ENCODE data around the gene SHC4. TPM values are rescaled to one million over a fixed set of nuclear protein-coding genes. Genes with fewer than 3 reads are reported as not detected.

The SHC4 gene, protein sequence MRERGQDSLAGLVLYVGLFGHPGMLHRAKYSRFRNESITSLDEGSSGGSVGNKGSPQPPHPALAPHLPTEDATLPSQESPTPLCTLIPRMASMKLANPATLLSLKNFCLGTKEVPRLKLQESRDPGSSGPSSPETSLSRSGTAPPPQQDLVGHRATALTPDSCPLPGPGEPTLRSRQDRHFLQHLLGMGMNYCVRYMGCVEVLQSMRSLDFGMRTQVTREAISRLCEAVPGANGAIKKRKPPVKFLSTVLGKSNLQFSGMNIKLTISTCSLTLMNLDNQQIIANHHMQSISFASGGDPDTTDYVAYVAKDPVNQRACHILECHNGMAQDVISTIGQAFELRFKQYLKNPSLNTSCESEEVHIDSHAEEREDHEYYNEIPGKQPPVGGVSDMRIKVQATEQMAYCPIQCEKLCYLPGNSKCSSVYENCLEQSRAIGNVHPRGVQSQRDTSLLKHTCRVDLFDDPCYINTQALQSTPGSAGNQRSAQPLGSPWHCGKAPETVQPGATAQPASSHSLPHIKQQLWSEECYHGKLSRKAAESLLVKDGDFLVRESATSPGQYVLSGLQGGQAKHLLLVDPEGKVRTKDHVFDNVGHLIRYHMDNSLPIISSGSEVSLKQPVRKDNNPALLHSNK
- 1.6 TPM for polyA plus RNA-seq (2013, experiment 1 of 2)
- 1.7 TPM for polyA plus RNA-seq (2013, experiment 2 of 2)

DNA sequence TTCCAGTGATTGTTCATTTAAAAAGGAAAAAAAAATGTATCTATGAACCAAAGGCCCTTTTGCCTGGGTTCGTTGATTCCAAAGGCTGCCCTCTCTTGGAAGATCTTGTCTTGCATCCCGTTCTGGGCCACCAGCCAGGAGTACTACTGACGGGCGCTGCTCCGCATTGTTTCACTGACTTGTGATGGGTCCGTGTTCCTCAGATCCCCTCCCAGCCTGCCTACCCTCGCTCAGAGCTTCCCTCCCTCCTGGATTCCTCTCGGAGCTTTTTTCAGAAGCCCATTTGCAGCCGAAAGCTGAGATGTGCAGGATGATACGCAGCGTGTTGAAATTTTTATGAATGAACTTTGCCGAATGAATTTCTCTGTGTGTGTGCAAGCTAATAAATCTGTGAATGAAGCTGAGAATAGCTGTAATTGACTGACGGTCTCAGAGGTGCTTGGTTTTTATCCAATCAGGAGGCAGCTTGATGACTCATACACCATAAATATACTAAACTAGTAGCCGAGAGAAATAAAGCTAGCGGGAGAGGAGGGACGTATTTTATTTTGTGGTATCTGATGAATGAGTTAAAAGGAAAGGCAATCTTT lies at the start of gene SHC4:
Gene SHC4 (minus strand): TSS at position 396 of the 590 bp plus-strand sequence. CDS start 904 bp downstream, outside the sequence.
- no peaks in the 10 kb centered on the region for H3K27me3 ChIP-seq (ENCODE audit: control insufficient read depth in 1 of 2, insufficient read depth in 1 of 2, low read length in 2 of 2)

DNA sequence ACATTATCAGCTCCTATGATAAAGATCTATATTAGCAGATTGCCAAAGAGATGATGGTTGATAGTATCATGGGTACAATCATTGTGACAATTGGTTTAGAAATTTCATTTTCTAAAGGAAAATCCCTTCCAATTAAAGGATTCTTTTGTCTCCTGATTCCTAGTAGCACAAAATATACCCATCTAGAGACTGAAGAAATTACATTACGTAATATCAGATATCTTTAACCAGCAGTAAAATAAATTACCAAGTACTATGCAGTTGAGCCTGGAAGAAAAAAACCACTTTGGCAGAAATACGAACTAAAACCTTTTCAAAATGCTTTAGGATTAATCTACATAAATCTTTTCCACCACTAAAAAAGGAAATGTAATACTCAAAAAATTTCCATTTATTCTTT lies 35.6 kb upstream of the SHC4 start:
- no peaks in the 10 kb centered on the region for H3K9me3 ChIP-seq (ENCODE audit: control insufficient read depth, low read length)
- no peak overlapping the region for H2AFZ ChIP-seq (ENCODE audit: low read depth, low read length)
- H3K79me1 ChIP-seq (replicated peaks; ENCODE audit: low read length, poor library complexity, severe bottlenecking) = peaks cover 7% of the 10 kb centered on the region
- H3K9ac ChIP-seq (ENCODE audit: low read length) = no peak overlapping the region
- H3K4me1 ChIP-seq (ENCODE audit: control insufficient read depth, insufficient read depth, low read depth, low read length) = no peaks in the 10 kb centered on the region
- no peak overlapping the region for H2AK5ac ChIP-seq (ENCODE audit: low read length, severe bottlenecking)
- no peaks in the 10 kb centered on the region for H3K27me3 ChIP-seq (ENCODE audit: control insufficient read depth in 1 of 2, insufficient read depth in 1 of 2, low read length in 2 of 2)
- WGBS = 94% methylated on average over 2 of the region's 2 CpGs
- no peak overlapping the region for H4K91ac ChIP-seq (ENCODE audit: low read length)
- no peak overlapping the region for H4K8ac ChIP-seq (ENCODE audit: low read length)
- no peak overlapping the region for H3K18ac ChIP-seq (ENCODE audit: low read depth in 1 of 2, low read length in 2 of 2)
- DNase-seq = no peak
- no peak overlapping the region for H3K4me2 ChIP-seq (ENCODE audit: low read length, poor library complexity, severe bottlenecking)
- no peak overlapping the region for H3K27ac ChIP-seq (ENCODE audit: low read length, poor library complexity, severe bottlenecking)
- H2BK15ac ChIP-seq (ENCODE audit: low read depth, poor library complexity, severe bottlenecking) = no peak overlapping the region
- no peak overlapping the region for H2BK120ac ChIP-seq (ENCODE audit: low read depth, low read length)
- no peak overlapping the region for H3K23ac ChIP-seq (ENCODE audit: low read length in 2 of 2)
- H3K36me3 ChIP-seq (ENCODE audit: control insufficient read depth in 1 of 2, insufficient read depth in 2 of 2, low read depth in 1 of 2, low read length in 2 of 2) = peaks cover 8 to 69% of the 10 kb centered on the region in 2 experiments
- H3K14ac ChIP-seq (ENCODE audit: low read length in 2 of 2) = no peak overlapping the region
- H3K4ac ChIP-seq (ENCODE audit: low read depth in 1 of 2, low read length in 2 of 2) = no peak overlapping the region
- no peak overlapping the region for H3K4me3 ChIP-seq (ENCODE audit: insufficient read depth in 1 of 2, low read depth in 1 of 2, low read length in 2 of 2)
- H2BK12ac ChIP-seq (ENCODE audit: low read length in 2 of 2) = no peak overlapping the region
- no peak overlapping the region for H2BK5ac ChIP-seq (ENCODE audit: low read depth, low read length, poor library complexity, severe bottlenecking)

More for the DNA sequence above, at the start of gene SHC4:
- no peaks in the 10 kb centered on the region for H3K9me3 ChIP-seq (ENCODE audit: control insufficient read depth, low read length)
- WGBS = 0% methylated on average over 13 of the region's 16 CpGs
- H3K4ac ChIP-seq (ENCODE audit: low read depth in 1 of 2, low read length in 2 of 2) = peak within 1 kb of the TSS in 1 of 2 experiments; percentile 10
- H3K79me1 ChIP-seq (replicated peaks; ENCODE audit: low read length, poor library complexity, severe bottlenecking) = no peaks in the 10 kb centered on the region
- H2BK12ac ChIP-seq (ENCODE audit: low read length in 2 of 2) = peak within 1 kb of the TSS in 1 of 2 experiments; percentile 40
- no peak within 1 kb of the TSS for H3K23ac ChIP-seq (ENCODE audit: low read length in 2 of 2)
- H3K14ac ChIP-seq (ENCODE audit: low read length in 2 of 2) = peak within 1 kb of the TSS in 1 of 2 experiments; percentile 31
- H2AFZ ChIP-seq (ENCODE audit: low read depth, low read length) = peak within 1 kb of the TSS; percentile 47
- no peak within 1 kb of the TSS for H2BK120ac ChIP-seq (ENCODE audit: low read depth, low read length)
- H3K27ac ChIP-seq (ENCODE audit: low read length, poor library complexity, severe bottlenecking) = peak within 1 kb of the TSS; percentile 67
- no peaks in the 10 kb centered on the region for H3K36me3 ChIP-seq (ENCODE audit: control insufficient read depth in 1 of 2, insufficient read depth in 2 of 2, low read depth in 1 of 2, low read length in 2 of 2)
- no peak within 1 kb of the TSS for H2BK15ac ChIP-seq (ENCODE audit: low read depth, poor library complexity, severe bottlenecking)
- H3K4me2 ChIP-seq (ENCODE audit: low read length, poor library complexity, severe bottlenecking) = peak within 1 kb of the TSS; percentile 93
- DNase-seq = peak; percentile 88
- H3K9ac ChIP-seq (ENCODE audit: low read length) = peak within 1 kb of the TSS; percentile 76
- H4K91ac ChIP-seq (ENCODE audit: low read length) = no peak within 1 kb of the TSS
- H2BK5ac ChIP-seq (ENCODE audit: low read depth, low read length, poor library complexity, severe bottlenecking) = no peak within 1 kb of the TSS
- H4K8ac ChIP-seq (ENCODE audit: low read length) = no peak within 1 kb of the TSS
- peak within 1 kb of the TSS; percentile 29 to 65 for H3K18ac ChIP-seq (ENCODE audit: low read depth in 1 of 2, low read length in 2 of 2)
- peak within 1 kb of the TSS; percentile 53 for H2AK5ac ChIP-seq (ENCODE audit: low read length, severe bottlenecking)
- peaks cover 8% of the 10 kb centered on the region for H3K4me1 ChIP-seq (ENCODE audit: control insufficient read depth, insufficient read depth, low read depth, low read length)
- peak within 1 kb of the TSS; percentile 63 to 80 for H3K4me3 ChIP-seq (ENCODE audit: insufficient read depth in 1 of 2, low read depth in 1 of 2, low read length in 2 of 2)

DNA sequence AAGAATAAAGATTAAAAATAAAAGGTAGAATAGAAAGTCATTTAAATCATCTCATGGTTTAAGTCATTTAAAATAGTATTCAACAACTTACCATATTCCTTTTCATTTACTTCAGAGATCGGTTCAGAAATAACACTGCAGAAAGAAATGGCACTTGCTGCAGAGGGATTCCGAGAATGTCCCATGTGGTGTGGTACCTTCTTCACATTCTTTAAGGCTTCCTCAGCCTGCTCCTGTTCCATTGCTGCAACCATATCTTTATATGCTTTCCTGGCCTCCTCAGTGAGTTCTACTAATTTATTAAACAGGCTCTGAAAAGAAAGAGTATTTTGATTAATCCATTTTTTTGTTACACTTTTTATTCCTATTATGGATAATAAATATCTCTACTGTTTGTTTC lies 32.6 kb upstream of the SHC4 start:
- Histone ChIP-seq H2BK15ac (ENCODE audit: low read depth, poor library complexity, severe bottlenecking) (no peak overlapping the region), H3K27ac (ENCODE audit: low read length, poor library complexity, severe bottlenecking) (no peak overlapping the region), H3K4me2 (ENCODE audit: low read length, poor library complexity, severe bottlenecking) (no peak overlapping the region), H4K8ac (ENCODE audit: low read length) (no peak overlapping the region), H2AK5ac (ENCODE audit: low read length, severe bottlenecking) (no peak overlapping the region), H3K9ac (ENCODE audit: low read length) (no peak overlapping the region), H3K36me3 (ENCODE audit: control insufficient read depth in 1 of 2, insufficient read depth in 2 of 2, low read depth in 1 of 2, low read length in 2 of 2) (peaks cover 15 to 93% of the 10 kb centered on the region in 2 experiments), H3K4me1 (ENCODE audit: control insufficient read depth, insufficient read depth, low read depth, low read length) (no peaks in the 10 kb centered on the region), H3K23ac (ENCODE audit: low read length in 2 of 2) (no peak overlapping the region), H2BK5ac (ENCODE audit: low read depth, low read length, poor library complexity, severe bottlenecking) (no peak overlapping the region), H2AFZ (ENCODE audit: low read depth, low read length) (no peak overlapping the region), H4K91ac (ENCODE audit: low read length) (no peak overlapping the region), H3K18ac (ENCODE audit: low read depth in 1 of 2, low read length in 2 of 2) (no peak overlapping the region), H3K14ac (ENCODE audit: low read length in 2 of 2) (no peak overlapping the region), H2BK12ac (ENCODE audit: low read length in 2 of 2) (no peak overlapping the region), H3K79me1 (replicated peaks; ENCODE audit: low read length, poor library complexity, severe bottlenecking) (peaks cover 14% of the 10 kb centered on the region), H2BK120ac (ENCODE audit: low read depth, low read length) (no peak overlapping the region), H3K4ac (ENCODE audit: low read depth in 1 of 2, low read length in 2 of 2) (no peak overlapping the region), H3K27me3 (ENCODE audit: control insufficient read depth in 1 of 2, insufficient read depth in 1 of 2, low read length in 2 of 2) (no peaks in the 10 kb centered on the region), H3K9me3 (ENCODE audit: control insufficient read depth, low read length) (no peaks in the 10 kb centered on the region), H3K4me3 (ENCODE audit: insufficient read depth in 1 of 2, low read depth in 1 of 2, low read length in 2 of 2) (no peak overlapping the region)
- no peak for DNase-seq
- WGBS = 98% methylated on average over 2 of the region's 2 CpGs

DNA sequence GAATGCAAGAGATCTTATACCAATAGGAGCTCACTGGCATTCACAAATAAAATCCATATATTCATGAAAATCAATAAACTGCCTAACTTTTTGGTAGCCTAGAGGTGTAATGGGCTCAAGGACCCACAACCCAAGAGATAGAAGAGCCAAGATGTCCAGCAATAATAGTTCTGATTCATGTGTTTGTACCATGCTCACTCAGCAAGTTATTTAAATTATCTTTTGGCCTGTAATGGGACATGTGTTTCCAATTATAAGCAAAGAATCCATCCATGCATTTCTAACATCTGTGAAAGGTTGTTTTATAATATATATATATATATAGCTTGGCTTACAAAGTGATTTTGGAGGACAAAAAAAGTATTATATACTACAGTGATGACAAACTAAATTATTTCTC lies 29.7 kb upstream of the SHC4 start:
- Histone ChIP-seq H2BK120ac (ENCODE audit: low read depth, low read length) (no peak overlapping the region), H3K27ac (ENCODE audit: low read length, poor library complexity, severe bottlenecking) (no peak overlapping the region), H3K9me3 (ENCODE audit: control insufficient read depth, low read length) (no peaks in the 10 kb centered on the region), H3K14ac (ENCODE audit: low read length in 2 of 2) (no peak overlapping the region), H2BK12ac (ENCODE audit: low read length in 2 of 2) (no peak overlapping the region), H3K18ac (ENCODE audit: low read depth in 1 of 2, low read length in 2 of 2) (no peak overlapping the region), H3K79me1 (replicated peaks; ENCODE audit: low read length, poor library complexity, severe bottlenecking) (peaks cover 12% of the 10 kb centered on the region), H4K91ac (ENCODE audit: low read length) (no peak overlapping the region), H3K36me3 (ENCODE audit: control insufficient read depth in 1 of 2, insufficient read depth in 2 of 2, low read depth in 1 of 2, low read length in 2 of 2) (peaks cover 10 to 83% of the 10 kb centered on the region in 2 experiments), H3K4me1 (ENCODE audit: control insufficient read depth, insufficient read depth, low read depth, low read length) (no peaks in the 10 kb centered on the region), H3K9ac (ENCODE audit: low read length) (no peak overlapping the region), H4K8ac (ENCODE audit: low read length) (no peak overlapping the region), H3K27me3 (ENCODE audit: control insufficient read depth in 1 of 2, insufficient read depth in 1 of 2, low read length in 2 of 2) (no peaks in the 10 kb centered on the region), H3K4me3 (ENCODE audit: insufficient read depth in 1 of 2, low read depth in 1 of 2, low read length in 2 of 2) (no peak overlapping the region), H2BK15ac (ENCODE audit: low read depth, poor library complexity, severe bottlenecking) (no peak overlapping the region), H3K4me2 (ENCODE audit: low read length, poor library complexity, severe bottlenecking) (no peak overlapping the region), H2AFZ (ENCODE audit: low read depth, low read length) (no peak overlapping the region), H3K4ac (ENCODE audit: low read depth in 1 of 2, low read length in 2 of 2) (no peak overlapping the region), H2BK5ac (ENCODE audit: low read depth, low read length, poor library complexity, severe bottlenecking) (no peak overlapping the region), H3K23ac (ENCODE audit: low read length in 2 of 2) (no peak overlapping the region), H2AK5ac (ENCODE audit: low read length, severe bottlenecking) (no peak overlapping the region)
- DNase-seq = no peak
